Esophagus muscularis mucosa (tissue), 4 donors: ENCODE results near the gene PPP1R17. TPM values are rescaled to one million over a fixed set of nuclear protein-coding genes. Genes with fewer than 3 reads are reported as not detected.

Experiments used
- DNase-seq: peaks from one replicate; pipeline ENCODE4 v3.0.0-alpha.2; 2017; ENCODE audit errors: extremely low spot score
- H3K27ac ChIP-seq, 4 donors: fragments of 200-600 bp; sonication (generic); replicated peaks in 1 of 4; 1 replicate in 3 of 4; 2 replicates in 1 of 4; pipeline ENCODE4 v1.5.1; 2016 to 2019; ENCODE audit warnings: mild to moderate bottlenecking in 1 of 4
- H3K27me3 ChIP-seq, 4 donors: fragments of 200-600 bp; sonication (generic); one replicate each; pipeline versions ENCODE4 v1.5.1 to v1.6.0; 2016 to 2019
- H3K36me3 ChIP-seq, 4 donors: fragments of 200-600 bp; sonication (generic); one replicate each; pipeline ENCODE4 v1.5.1; 2016 to 2019
- H3K4me1 ChIP-seq, 4 donors: fragments of 200-600 bp; sonication (generic); one replicate each; pipeline ENCODE4 v1.5.1; 2016 to 2019
- H3K4me3 ChIP-seq, 4 donors: fragments of 200-600 bp; sonication (generic); 1 replicate in 2 of 4; 2 replicates in 2 of 4; pipeline ENCODE4 v1.5.1; 2016 to 2019; ENCODE audit warnings: mild to moderate bottlenecking in 4 of 4, moderate library complexity in 1 of 4
- H3K9me3 ChIP-seq, 4 donors: fragments of 200-600 bp; sonication (generic); 1 replicate in 3 of 4; 2 replicates in 1 of 4; pipeline ENCODE4 v1.5.1; 2016 to 2019
- CTCF ChIP-seq, 3 experiments: fragments of 200-600 bp in 2 of 3; fragments of 450-650 bp in 1 of 3; sonication (generic) in 2 of 3; IDR thresholded peaks; one replicate each; pipeline ENCODE4 v1.5.1; 2017 to 2019; ENCODE audit warnings: antibody characterized with exemption in 3 of 3, mild to moderate bottlenecking in 2 of 3, moderate library complexity in 1 of 3
- EP300 ChIP-seq: sonication (generic); formaldehyde crosslinking; IDR thresholded peaks from one replicate; pipeline ENCODE4 v1.6.1; 2017; ENCODE audit warnings: antibody characterized with exemption
- POLR2A ChIP-seq: fragments of 450-650 bp; IDR thresholded peaks from one replicate; pipeline ENCODE4 v1.6.1; 2017; ENCODE audit warnings: antibody characterized with exemption, moderate library complexity, mild to moderate bottlenecking, low read depth
- POLR2AphosphoS5 ChIP-seq, 2 donors: sonication (generic); formaldehyde crosslinking; IDR thresholded peaks; one replicate each; pipeline ENCODE4 v1.6.1; 2017; ENCODE audit warnings: antibody characterized with exemption in 2 of 2
- WGBS: methylation state at CpG from one replicate; pipeline ENCODE4 v1.1.5; 2018; 5-methylcytosine and 5-hydroxymethylcytosine counted together
- intact Hi-C: fragments of 100-400 bp; cut with DNase I; formaldehyde crosslinking; loops from one replicate; pipeline ENCODE4 v1.15.1; 2023
- total RNA-seq, 4 donors: library from RNA; depleted of rRNA; stranded (reverse); fragments of >200 nt; gene quantifications; one replicate each; pipeline versions ENCODE4 v1.1.0 to v1.2.1, GENCODE V29; 2016

PPP1R17 gene
- total RNA-seq, 4 donors from 2014 or later = not detected

- H3K4me3 ChIP-seq = no peak overlapping the region
- intact Hi-C loops = no loop called here
- WGBS = 73% methylated on average over 2 of the region's 2 CpGs
- H3K36me3 ChIP-seq = no peaks in the 10 kb centered on the region
- no peak for DNase-seq
- H3K9me3 ChIP-seq = no peaks in the 10 kb centered on the region
- H3K27ac ChIP-seq = no peak overlapping the region
- no peaks in the 10 kb centered on the region for H3K4me1 ChIP-seq
- H3K27me3 ChIP-seq = no peaks in the 10 kb centered on the region
- TF ChIP-seq CTCF (IDR thresholded peaks at IDR 0.05) = no peak
Measured at GRCh38 chr7:31692871-31693270, 5.9 kb downstream of the PPP1R17 start.

GRCh38 chr7:31695859-31696614 lies 9.0 kb downstream of the PPP1R17 start:
- no peaks in the 10 kb centered on the region for H3K9me3 ChIP-seq
- intact Hi-C loops = no loop called here
- no peak overlapping the region for H3K27ac ChIP-seq
- no peak overlapping the region for H3K4me3 ChIP-seq
- no peaks in the 10 kb centered on the region for H3K27me3 ChIP-seq
- peak; percentile 66 for DNase-seq
- H3K36me3 ChIP-seq = no peaks in the 10 kb centered on the region
- TF ChIP-seq CTCF (IDR thresholded peaks at IDR 0.05) (no peak), POLR2A (no peak), POLR2AphosphoS5 (IDR thresholded peaks at IDR 0.05) (peak in 1 of 2 donors; percentile 9), EP300 (no peak)
- no peaks in the 10 kb centered on the region for H3K4me1 ChIP-seq
- 58% methylated on average over 6 of the region's 6 CpGs for WGBS

- H3K9me3 ChIP-seq = no peaks in the 10 kb centered on the region
- H3K4me1 ChIP-seq = no peaks in the 10 kb centered on the region
- 67% methylated on average over 2 of the region's 2 CpGs for WGBS
- intact Hi-C loops = no loop called here
- no peak overlapping the region for H3K27ac ChIP-seq
- H3K27me3 ChIP-seq = no peaks in the 10 kb centered on the region
- H3K36me3 ChIP-seq = no peaks in the 10 kb centered on the region
- TF ChIP-seq POLR2A (no peak), EP300 (no peak), CTCF (IDR thresholded peaks at IDR 0.05) (no peak), POLR2AphosphoS5 (IDR thresholded peaks at IDR 0.05) (no peak)
- no peak overlapping the region for H3K4me3 ChIP-seq
- peak; percentile 34 for DNase-seq
Measured at GRCh38 chr7:31699050-31699449, 12.0 kb downstream of the PPP1R17 start.

- Histone ChIP-seq H3K4me3 (no peak overlapping the region), H3K36me3 (no peaks in the 10 kb centered on the region), H3K4me1 (no peaks in the 10 kb centered on the region), H3K27me3 (no peaks in the 10 kb centered on the region), H3K9me3 (no peaks in the 10 kb centered on the region), H3K27ac (no peak overlapping the region)
- intact Hi-C loops = no loop called here
- TF ChIP-seq POLR2AphosphoS5 (IDR thresholded peaks at IDR 0.05) (no peak), EP300 (no peak), POLR2A (no peak), CTCF (IDR thresholded peaks at IDR 0.05) (no peak)
- 81% methylated on average over 3 of the region's 3 CpGs for WGBS
- DNase-seq = no peak
Measured at GRCh38 chr7:31702354-31702753, 15.3 kb downstream of the PPP1R17 start.

GRCh38 chr7:31705377-31705776 lies 18.4 kb downstream of the PPP1R17 start:
- TF ChIP-seq POLR2A (no peak), CTCF (IDR thresholded peaks at IDR 0.05) (no peak), EP300 (no peak), POLR2AphosphoS5 (IDR thresholded peaks at IDR 0.05) (no peak)
- no peaks in the 10 kb centered on the region for H3K27me3 ChIP-seq
- intact Hi-C loops = no loop called here
- H3K27ac ChIP-seq = no peak overlapping the region
- no peaks in the 10 kb centered on the region for H3K36me3 ChIP-seq
- no peak for DNase-seq
- no peaks in the 10 kb centered on the region for H3K9me3 ChIP-seq
- WGBS = 84% methylated on average over 3 of the region's 3 CpGs
- no peak overlapping the region for H3K4me3 ChIP-seq
- H3K4me1 ChIP-seq = no peaks in the 10 kb centered on the region
